Right renal pelvis (tissue), 4 donors: ENCODE results near the gene KPNA6. TPM values are rescaled to one million over a fixed set of nuclear protein-coding genes. Genes with fewer than 3 reads are reported as not detected.
"Not testable (repeated sequence)": the region's sequence is repeated elsewhere in the genome, so short reads cannot be mapped to it uniquely, and the experiment has no call there.

Source experiments
- DNase-seq, 4 donors: peaks; one replicate each; pipeline ENCODE4 v3.0.0-alpha.2; 2013; ENCODE audit warnings: low read depth in 4 of 4, low spot score in 3 of 4, missing footprints in 1 of 4
- polyA plus RNA-seq, 4 donors: library from polyadenylated mRNA; unstranded; fragments of 120-200 nt; gene quantifications; one replicate each; pipeline ENCODE4 v1.2.1, GENCODE V29; 2013; ENCODE audit not compliant: insufficient read length in 4 of 4

The KPNA6 gene
- polyA plus RNA-seq, 4 donors, result 33.4 to 42.0 (median 38.4) TPM

DNA sequence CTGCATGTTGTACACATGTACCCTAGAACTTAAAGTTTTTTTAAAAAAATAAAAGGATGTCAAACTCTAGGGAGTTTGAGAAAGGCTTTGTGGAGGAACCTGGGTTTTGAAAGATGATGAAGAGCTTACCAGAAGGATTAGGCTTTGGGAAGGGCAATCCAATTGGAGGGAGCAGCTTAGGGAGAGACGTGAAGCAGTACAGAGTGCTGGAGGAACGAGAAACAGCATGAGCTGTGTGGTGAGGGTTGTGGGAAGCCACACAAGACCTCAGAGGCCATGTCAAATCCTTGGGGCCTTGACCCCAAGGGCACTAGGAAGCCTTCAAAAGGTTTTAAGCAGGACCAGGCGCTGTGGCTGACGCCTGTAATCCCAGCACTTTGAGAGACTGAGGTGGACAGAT lies 8.4 kb upstream of the KPNA6 start:
- DNase-seq, result no peak

DNA sequence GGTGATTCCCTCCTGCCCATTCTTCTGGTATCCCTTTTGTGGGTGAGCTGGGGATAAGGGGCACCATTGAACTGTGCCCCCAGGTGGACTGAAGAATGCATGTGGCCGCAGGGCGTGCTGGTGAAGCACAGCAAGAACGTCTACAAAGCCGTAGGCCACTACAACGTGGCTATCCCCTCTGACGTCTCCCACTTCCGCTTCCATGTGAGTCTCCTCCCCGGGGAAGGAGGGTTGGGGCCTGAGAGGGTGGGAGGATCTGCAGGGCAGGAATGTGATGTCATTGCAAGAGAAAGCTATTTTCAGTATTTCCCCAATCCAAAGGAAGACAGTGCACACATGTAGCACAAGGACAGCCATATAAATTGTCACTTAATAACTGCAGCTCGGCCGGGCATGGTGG lies 7.5 kb upstream of the KPNA6 start:
- no peak for DNase-seq

DNA sequence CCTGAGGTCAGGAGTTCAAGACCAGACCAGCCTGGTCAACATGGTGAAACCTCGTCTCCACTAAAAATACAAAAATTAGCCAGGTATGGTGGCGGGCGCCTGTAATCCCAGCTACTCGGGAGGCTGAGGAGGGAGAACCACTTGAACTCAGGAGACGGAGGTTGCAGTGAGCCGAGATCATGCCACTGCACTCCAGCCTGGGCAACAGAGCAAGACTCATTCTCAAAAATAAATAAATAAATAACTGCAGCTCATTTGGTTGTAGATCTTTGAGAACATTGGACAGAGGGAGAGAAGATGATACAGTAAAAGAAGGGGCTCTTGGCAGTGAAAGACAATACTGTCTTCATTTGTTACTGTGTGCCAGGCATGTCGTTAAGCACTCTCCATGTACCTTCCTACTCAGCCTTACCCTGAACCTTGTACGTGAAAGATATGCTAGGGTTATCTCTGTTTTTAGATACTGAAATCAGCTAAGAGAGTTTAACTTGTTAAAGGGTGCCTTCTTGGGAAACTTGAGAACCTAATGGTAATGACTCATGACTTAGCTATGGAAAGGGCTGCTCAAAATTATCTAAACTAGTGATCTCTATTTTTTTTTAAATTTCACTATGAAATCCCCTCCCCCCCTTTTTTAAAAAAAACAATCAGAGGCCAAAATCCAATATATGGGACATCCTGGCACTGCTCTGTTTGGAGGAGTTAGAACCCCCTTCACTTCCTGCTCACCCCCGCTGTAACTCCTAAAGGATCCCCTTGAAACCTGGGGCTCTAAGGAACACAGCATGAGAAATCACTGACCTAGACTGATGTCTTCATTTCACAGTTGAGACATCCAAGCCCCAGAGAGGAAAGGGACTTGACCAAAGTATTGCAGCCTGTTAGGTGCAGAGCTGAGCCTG lies 6.8 kb upstream of the KPNA6 start:
- DNase-seq, result no peak

DNA sequence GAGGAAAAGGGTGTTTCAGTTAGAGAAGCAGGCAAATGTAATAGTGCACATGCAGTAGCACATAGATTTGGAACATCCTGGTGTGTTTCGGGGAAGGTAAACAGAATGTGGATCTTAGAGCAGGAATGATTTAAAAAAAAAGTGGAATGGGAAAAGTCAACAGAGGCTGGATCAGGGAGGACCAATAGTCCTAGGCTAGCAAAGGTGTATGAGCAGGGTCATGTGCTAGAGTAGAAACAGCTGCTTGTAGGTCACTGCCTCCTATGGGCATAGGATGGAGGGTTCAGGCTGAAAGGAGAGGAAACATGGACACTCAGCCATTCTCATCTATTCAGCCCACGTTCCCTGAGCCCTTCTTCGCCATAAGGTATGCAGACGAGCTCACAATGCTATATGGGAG lies 3.7 kb upstream of the KPNA6 start:
- DNase-seq, result no peak

DNA sequence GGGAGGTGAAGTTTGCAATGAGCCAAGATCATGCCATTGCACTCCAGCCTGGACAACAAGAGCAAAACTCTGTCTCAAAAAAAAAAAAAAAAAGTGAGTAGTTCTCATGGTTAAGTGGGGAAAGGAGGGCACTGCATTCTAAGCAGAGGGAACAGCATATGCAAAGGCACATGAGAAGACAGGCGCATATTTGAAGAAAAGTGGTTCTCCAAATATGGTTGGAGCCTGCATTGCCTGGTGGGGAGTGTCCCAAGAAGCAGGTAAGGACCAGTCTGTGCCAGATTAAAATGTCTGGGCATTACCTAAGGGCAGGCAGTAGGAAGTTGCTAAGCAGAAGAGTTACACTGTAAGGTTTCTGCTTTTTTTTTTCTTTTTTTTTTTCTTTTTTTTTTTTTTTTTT lies 2.5 kb upstream of the KPNA6 start:
- no peak for DNase-seq

DNA sequence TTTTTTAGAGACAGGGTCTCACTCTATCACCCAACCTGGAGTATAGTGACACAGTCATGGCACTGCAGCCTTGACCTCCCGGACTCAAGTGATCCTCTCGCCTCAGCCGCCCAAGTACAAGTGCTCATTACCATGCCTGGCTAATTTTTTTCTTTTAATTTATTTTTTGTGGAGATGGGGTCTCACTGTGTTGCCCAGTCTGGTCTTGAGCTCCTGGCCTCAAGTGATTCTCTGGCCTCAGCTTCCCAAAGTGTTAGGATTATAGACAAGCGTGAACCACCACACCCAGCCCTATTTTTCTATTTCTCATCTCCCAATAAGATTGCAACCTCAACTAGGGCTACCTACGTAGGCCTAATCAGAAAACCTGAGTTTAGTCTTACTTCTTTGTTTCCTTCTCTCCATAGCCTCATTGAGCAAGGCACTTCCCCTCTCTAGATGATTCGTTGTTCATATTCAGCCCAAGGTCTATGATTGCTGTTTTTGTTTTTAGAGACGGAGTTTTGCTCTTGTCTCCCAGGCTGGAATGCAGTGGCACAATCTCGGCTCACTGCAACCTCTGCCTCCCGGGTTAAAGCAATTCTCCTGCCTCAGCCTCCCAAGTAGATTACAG lies 1.1 kb upstream of the KPNA6 start:
- DNase-seq, result no peak

DNA sequence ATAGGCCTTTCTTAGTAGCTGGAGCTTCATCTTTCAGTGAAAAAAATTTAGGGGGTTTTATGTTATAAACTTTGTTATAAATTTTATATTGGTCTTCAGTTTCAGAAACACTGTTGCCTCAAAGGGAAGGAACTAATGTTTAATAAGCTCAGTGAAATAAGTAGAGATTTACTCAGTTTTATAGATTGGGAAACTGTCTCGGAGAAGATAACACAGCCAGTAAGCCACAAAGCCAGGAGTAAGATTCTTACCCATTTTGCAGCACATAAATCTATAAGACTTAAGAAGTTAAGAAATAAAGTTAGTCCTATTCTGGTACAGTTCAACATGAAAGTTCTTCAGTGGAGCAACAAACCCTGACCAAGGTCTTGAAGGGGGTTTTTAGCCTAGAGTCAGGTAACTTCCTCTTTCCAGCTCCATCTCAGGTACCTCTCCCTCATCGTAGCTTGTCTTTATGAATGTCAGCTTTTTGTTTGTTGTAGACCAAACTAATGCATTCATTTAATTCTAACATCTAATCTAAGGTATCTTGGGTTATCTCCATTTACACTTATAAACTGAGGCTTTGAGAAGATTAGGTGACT lies 3.3 kb downstream of the KPNA6 start:
- no peak for DNase-seq

DNA sequence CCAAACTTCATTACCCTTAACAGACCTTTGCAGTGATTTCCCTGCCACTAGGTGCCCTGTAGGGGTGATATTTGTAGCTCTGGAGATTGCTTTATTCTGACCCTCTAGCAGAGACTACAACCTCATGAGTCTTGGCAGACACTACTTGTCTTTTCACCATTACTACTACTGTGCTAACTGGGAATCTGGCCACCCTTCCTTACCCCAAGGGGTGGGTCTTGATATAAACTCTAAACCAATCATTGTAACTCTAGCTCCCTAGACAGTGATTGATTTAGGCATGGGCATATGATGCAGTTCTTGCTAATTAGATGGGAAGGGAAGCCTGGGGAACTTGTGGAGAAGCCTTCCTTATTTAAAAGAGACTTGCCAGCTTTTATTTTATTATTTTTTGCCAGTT lies 3.9 kb downstream of the KPNA6 start:
- no peak for DNase-seq

DNA sequence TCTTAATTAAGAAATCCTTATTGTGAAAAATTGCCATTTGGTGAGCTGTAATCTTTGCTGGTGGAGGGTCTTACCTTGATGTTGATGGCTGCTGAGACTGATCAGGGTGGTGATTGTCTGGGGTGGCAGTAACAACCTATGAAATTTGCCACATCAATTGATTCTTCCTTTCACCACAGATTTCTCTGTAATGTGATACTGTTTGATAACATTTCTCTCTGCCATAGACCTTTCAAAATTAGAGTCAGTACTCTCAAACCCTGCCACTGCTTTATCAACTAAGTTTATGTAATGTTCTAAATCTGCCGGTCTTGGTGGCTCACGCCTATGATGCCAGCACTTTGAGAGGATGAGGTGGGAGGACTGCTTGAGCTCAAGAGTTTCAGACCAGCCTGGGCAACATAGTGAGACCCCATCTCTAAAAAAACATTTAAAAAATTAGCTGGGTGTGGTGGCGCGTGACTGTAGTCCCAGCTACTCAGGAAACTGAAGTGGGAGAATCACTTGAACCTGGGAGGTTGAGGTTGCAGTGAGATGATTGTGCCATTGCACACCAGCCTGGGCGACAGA lies 5.0 kb downstream of the KPNA6 start:
- no peak for DNase-seq

DNA sequence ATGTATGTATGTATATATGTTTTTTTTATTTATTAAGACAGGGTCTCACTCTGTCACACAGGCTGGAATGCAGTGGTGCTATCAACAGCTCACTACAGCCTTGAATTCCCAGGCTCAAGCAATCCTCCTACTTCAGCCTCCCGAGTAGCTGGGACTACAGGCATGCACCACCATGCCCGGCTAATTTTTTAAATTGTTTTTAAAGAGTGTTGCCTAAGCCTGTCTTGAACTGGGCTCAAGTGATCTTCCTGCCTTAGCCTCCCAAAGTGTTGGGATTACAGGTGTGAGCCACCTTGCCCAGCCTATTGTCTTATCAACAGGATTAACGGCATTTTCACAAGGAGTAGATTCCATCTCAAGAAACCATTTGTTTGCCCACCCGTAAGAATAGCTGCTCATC lies 5.6 kb downstream of the KPNA6 start:
- DNase-seq, result not testable (repeated sequence)

DNA sequence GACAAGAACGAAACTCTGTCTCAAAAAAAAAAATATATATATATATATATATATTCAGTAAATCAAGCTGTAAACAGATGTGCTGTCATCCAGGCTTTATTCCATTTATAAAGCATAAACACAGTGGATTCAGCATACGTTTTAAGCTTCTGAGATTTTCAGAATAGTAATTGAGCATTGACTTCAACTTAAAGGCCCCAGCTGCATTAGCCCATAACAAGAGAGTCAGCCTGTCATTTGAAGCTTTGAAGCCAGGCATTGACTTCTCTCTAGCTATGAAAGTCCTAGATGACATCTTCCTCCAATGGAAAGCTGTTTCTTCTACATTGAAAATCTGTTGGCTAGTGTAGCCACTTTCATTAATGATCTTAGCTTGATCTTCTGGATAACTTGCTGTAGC lies 6.6 kb downstream of the KPNA6 start:
- no peak for DNase-seq

DNA sequence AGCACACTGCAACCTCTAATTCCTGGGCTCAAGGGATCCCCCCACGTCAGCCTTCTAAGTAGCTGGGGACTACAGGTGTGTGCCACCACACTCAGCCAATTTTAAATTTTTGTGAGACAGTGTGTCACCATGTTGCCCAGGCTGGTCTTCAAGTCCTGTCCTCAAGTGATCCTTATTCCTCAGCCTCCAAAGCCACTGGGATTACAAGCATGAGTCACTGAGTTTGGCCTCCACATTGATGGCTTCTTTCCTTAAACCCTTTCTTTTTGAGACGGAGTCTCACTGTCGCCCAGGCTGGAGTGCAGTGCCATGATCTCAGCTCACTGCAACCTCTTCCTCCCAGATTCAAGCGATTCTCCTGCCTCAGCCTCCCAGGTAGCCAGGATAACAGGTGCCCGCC lies 7.6 kb downstream of the KPNA6 start:
- no peak for DNase-seq

DNA sequence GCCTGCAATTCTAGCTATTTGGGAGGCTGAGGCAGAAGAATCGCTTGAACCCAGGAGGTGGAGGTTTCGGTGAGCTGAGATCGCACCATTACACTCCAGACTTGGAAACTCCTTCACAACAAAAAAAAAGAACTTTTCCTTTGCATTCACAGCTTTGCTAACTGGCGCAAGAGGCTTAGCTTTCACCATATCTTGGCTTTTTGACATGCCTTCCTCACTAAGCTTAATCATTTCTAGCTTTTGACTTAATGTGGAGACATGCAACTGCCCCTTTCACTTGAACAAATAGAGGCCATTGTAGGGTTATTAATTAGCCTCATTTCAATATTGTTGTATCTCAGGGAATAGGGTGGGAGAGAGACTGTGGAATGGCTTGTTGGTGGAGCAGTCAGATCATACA lies 8.7 kb downstream of the KPNA6 start:
- DNase-seq, result no peak

DNA sequence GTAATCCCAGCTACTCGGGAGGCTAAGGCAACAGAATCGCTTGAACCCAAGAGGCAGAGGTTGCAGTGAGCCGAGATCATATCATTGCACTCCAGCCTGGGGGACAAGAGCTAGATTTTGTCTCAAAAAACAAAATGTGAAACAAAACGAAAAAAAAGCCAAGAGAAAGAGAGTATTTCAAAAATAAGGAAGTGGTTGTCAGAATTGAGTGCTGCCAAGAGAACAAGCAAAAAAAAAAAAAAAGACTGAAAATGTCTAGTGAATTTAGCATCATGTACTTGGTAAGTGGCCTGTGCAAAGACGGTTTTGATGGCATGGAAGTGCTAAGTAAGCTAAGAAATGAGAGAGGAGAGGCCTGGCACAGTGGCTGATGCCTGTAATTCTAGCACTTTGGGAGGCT lies 14.3 kb downstream of the KPNA6 start:
- DNase-seq, result no peak

DNA sequence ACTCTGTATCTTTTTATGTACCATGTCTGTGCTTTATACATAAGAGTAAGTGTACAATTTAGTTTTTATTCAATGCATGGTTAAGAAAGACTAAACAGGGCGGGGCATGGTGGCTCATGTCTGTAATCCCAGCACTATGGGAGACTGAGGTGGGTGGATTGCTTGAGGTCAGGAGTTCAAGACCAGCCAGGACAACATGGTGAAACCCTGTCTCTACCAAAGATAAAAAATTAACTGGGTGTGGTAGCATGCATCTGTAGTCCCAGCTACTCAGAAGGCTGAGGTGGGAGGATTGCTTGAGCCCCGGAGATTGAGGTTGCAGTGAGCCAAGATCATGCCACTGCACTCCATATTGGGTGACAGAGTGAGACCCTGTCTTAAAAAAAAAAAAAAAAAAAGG lies 15.5 kb downstream of the KPNA6 start:
- not testable (repeated sequence) for DNase-seq

DNA sequence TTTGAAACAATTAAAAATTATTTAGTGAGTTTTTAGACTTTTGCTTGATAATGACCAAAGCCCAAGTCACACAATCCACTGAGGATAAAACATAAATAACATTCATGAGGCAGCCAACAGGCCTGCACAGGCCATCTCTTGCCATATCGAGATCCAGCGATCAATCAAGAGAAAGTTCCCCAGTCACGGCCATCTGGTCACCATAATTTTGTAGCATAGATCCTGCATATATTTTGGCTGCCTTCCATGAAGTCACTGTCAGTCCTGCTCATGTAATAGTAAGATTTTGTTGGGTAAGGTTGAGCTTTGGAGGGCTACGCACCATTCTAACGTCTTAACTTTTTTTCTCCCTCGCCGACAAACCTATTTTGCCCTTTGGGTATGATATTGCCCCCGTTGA lies 17.5 kb downstream of the KPNA6 start:
- no peak for DNase-seq

DNA sequence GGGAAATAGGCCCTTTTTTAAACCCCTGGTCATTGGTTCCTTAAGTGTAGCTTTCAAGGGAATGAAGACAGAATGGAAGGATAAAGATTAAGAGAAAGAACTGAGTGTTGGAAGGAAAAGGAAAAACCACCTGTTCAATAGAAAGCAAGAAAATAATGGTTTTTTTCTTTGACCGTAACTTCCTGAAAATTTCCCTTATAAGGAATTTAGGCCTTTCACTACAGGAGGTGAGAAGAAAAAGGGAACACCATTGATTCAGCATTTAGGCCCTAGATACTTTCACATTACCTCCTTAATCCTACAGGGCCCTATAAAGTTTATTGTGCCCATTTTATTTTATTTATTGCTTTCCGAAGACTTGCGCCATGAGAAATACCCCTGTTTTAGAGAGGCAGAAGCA lies 18.9 kb downstream of the KPNA6 start:
- no peak for DNase-seq

DNA sequence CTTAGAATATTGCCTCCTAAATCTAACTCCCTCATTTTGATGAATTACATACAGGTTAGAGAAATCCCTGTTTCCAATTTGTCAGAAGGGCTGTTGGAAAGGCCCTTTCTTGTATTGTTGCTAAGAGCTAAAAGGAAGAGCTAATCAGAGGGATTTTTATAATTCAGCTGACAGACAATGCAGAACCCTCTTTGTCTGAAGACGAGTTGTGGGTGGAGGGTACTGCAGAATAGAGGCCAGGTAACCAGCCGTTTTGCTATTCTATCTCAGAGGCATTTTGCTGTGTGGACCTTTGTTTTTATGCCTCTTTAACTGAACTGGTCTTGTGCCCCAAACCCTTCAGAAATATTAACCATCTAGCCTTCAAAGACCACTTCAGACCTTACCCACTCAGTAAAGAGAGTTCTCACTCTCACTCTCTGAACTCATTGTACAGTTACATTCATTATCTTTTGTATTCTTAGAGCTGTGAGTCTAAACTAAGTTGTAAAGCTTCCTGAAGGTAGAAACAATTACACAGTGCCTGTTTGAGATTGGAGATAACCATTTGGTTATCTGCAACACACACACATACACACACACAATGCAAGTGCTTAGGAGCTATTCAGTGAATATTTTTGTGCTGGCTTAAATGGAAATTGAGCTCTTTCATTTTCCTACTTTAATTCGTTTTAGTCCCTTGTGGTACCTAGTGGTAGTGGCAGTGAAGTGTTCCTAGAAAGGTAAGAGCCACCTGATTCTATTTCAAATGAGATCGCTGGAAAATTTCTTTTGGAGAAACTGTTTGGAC lies 19.7 kb downstream of the KPNA6 start:
- no peak for DNase-seq

DNA sequence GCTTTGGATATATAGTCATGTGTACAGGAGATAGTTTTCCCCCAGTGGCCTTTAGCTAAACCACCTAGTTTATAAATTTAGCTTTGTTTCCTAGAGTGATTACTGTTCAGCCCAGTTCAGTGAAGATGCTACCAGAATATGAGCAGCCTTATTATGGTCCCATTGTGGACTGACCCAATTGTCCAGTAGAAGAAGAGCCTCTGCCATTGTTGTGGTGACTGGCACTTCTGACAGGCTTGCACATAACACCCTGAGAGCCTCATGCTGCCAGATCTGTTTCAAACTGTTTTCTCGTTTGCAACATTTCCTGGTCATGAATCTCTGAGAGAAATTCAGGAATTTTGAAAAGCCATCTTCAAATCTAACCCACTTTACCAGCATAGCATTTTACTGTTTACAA lies 20.6 kb downstream of the KPNA6 start:
- DNase-seq, result no peak

DNA sequence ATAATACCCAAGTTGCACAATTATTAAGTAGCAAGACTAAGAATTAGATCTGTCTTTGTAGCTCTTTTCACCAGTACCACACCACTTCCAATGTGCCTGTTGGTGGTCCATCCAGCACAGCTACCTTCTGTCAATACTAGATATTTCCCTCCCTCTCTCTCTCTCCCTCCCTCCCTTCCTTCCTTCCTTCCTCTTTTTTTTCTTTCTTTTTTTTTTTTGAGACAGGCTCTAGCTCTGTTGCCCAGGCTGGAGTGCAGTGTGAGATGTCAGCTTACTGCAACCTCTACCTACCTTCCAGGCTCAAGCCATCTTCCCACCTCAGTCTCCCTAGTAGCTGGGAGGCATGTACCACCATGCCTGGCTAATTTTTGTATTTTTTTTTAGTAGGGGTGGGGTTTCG lies 21.1 kb downstream of the KPNA6 start:
- DNase-seq, result no peak

DNA sequence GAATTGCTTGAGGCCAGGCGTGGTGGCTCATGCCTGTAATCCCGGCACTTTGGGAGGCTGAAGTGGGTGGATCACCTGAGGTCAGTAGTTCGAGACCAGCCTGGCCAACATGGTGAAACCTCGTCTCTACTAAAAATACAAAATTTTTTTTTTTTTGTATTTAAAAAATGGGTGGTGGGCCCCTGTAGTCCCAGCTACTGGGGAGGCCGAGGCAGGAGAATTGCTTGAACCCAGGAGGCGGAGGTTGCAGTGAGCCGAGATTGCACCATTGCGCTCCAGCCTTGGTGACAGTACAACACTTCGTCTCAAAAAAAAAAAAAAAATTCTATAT lies 26.1 kb downstream of the KPNA6 start:
- DNase-seq, result not testable (repeated sequence)
